Measurements from ENCODE around the gene SLAIN2. TPM values are rescaled to one million over a fixed set of nuclear protein-coding genes. Genes with fewer than 3 reads are reported as not detected.

SLAIN2 gene
- total and polyA plus RNA-seq, 2 experiments from 2014 or later, result 21.9 to 27.9 TPM

GRCh38 chr4:48336146-48336870 is 5.0 kb upstream of the SLAIN2 start:
- no peak overlapping the region for H3K4me3 ChIP-seq
- H3K9me3 Mint-ChIP-seq, result no peaks in the 10 kb centered on the region; the same call in 2 of the 3 replicates
- TF ChIP-seq JUNB (IDR thresholded peaks at IDR 0.05; ENCODE audit: unreplicated experiment) (no peak), CTCF (conservative IDR thresholded peaks at IDR 0.05; ENCODE audit: low read depth in 2 of 2) (no peak), REST (IDR thresholded peaks at IDR 0.05; ENCODE audit: unreplicated experiment) (no peak), ZNF114 (CRISPR knock-in tag; IDR thresholded peaks at IDR 0.05) (no peak), ETS1 (IDR thresholded peaks at IDR 0.05) (no peak), EZH2 (IDR thresholded peaks at IDR 0.05; ENCODE audit: low read depth, unreplicated experiment) (no peak), NANOG (IDR thresholded peaks at IDR 0.05; ENCODE audit: borderline replicate concordance) (no peak)
- no peak overlapping the region for H3K27ac Mint-ChIP-seq
- H3K27ac ChIP-seq (ENCODE audit: low read depth), result no peak overlapping the region
- DNase-seq (ENCODE audit: low spot score) (no peak), ATAC-seq (no peak)
- H3K79me2 ChIP-seq (replicated peaks; ENCODE audit: insufficient read depth), result no peaks in the 10 kb centered on the region
- no peak overlapping the region for H3K4me2 ChIP-seq
- no peaks in the 10 kb centered on the region for H3K36me3 ChIP-seq (ENCODE audit: insufficient read depth)
- no peaks in the 10 kb centered on the region for H3K27me3 ChIP-seq (ENCODE audit: insufficient read depth)
- no peaks in the 10 kb centered on the region for H4K20me1 ChIP-seq (replicated peaks; ENCODE audit: insufficient read depth)
- H2AFZ ChIP-seq, result no peak overlapping the region
- peaks cover 13% of the 10 kb centered on the region for H3K4me1 Mint-ChIP-seq
- no peaks in the 10 kb centered on the region for H3K9me2 ChIP-seq (ENCODE audit: insufficient read depth)
- H3K36me3 Mint-ChIP-seq (ENCODE audit: low read depth), result no peaks in the 10 kb centered on the region
- H3K27me3 Mint-ChIP-seq (ENCODE audit: insufficient read depth, low read depth, poor library complexity), result no peaks in the 10 kb centered on the region
- H3K4me3 Mint-ChIP-seq, result no peak overlapping the region
- peaks cover 17% of the 10 kb centered on the region for H3K4me1 ChIP-seq (ENCODE audit: insufficient read depth)
- H3F3A ChIP-seq (replicated peaks; ENCODE audit: low read depth), result no peaks in the 10 kb centered on the region

GRCh38 chr4:48337731-48338130 is 3.6 kb upstream of the SLAIN2 start:
- Histone ChIP-seq H3K4me3 (no peak overlapping the region), H3K4me2 (no peak overlapping the region), H3K36me3 (ENCODE audit: insufficient read depth) (no peaks in the 10 kb centered on the region), H2AFZ (no peak overlapping the region), H3F3A (replicated peaks; ENCODE audit: low read depth) (no peaks in the 10 kb centered on the region), H3K79me2 (replicated peaks; ENCODE audit: insufficient read depth) (peaks cover 7% of the 10 kb centered on the region), H3K27me3 (ENCODE audit: insufficient read depth) (no peaks in the 10 kb centered on the region), H3K4me1 (ENCODE audit: insufficient read depth) (peaks cover 17% of the 10 kb centered on the region), H3K27ac (ENCODE audit: low read depth) (no peak overlapping the region), H3K9me2 (ENCODE audit: insufficient read depth) (no peaks in the 10 kb centered on the region), H4K20me1 (replicated peaks; ENCODE audit: insufficient read depth) (peaks cover under 1% of the 10 kb centered on the region; the same call in 1 of the 2 replicates)
- no peak for DNase-seq (ENCODE audit: low spot score)
- H3K4me3 Mint-ChIP-seq, result no peak overlapping the region
- no peak overlapping the region for H3K27ac Mint-ChIP-seq
- peaks cover 13% of the 10 kb centered on the region for H3K4me1 Mint-ChIP-seq
- no peaks in the 10 kb centered on the region; the same call in 1 of the 3 replicates for H3K9me3 Mint-ChIP-seq
- ATAC-seq, result no peak
- no peaks in the 10 kb centered on the region for H3K36me3 Mint-ChIP-seq (ENCODE audit: low read depth)
- peaks cover 2% of the 10 kb centered on the region for H3K27me3 Mint-ChIP-seq (ENCODE audit: insufficient read depth, low read depth, poor library complexity)
- TF ChIP-seq STAT1 (IDR thresholded peaks at IDR 0.05; ENCODE audit: unreplicated experiment) (no peak), CREB1 (CRISPR knock-in tag; IDR thresholded peaks at IDR 0.05; ENCODE audit: low read depth) (no peak), ZNF114 (CRISPR knock-in tag; IDR thresholded peaks at IDR 0.05) (no peak), ETS1 (IDR thresholded peaks at IDR 0.05) (no peak), ZNF331 (CRISPR knock-in tag; IDR thresholded peaks at IDR 0.05; ENCODE audit: low read depth) (no peak), EZH2 (IDR thresholded peaks at IDR 0.05; ENCODE audit: low read depth, unreplicated experiment) (no peak)

All from GM23338 (cell line).